HG02588 (cell line): Measurements from ENCODE around the gene PRSS53.

ENCODE experiments used
- ATAC-seq: cut with Tn5 transposase; IDR thresholded peaks from one replicate; pipeline ENCODE4 v1.9.1; 2021; ENCODE audit warnings: mild to moderate bottlenecking, moderate library complexity; ENCODE audit not compliant: unreplicated experiment

PRSS53 gene

DNA sequence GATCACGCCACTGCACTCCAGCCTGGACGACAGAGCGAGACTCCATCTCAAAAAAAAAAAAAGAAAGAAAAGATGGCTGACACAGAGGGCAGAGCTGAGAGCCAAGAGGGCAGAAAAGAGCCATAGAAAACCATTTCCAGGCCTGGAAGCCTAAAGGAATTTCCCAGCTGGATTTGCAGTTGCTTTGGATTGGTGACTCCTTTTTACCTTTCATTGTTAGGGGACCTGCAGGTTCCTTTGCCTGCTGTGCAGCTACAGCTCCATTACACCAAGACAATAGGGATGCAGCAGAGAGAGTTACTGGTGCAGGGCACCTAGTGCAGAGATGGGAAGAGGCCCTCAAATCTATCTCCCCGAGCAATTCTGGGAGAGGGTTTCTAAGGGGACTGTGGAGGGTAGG is 33.1 kb downstream of the PRSS53 start:
- ATAC-seq, result no peak

DNA sequence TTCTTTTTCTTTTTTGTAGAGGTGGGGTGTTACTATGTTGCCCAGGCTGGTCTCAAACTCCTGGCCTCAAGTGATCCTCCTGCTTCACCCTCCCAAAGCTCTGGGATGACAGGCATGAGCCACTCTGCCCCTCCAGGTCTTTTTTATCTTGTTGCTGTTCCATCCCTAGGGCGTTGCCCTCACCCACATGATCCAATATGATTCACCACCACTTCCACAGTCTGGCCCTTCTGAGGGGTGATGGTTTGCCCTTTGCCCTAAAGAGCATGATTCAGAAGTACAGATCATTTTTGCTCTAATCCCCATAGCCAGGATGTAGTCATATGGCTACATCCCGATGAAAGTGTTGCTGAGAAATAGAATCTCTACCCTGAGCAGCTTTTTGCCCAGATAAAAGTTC is 36.6 kb downstream of the PRSS53 start:
- no peak for ATAC-seq

DNA sequence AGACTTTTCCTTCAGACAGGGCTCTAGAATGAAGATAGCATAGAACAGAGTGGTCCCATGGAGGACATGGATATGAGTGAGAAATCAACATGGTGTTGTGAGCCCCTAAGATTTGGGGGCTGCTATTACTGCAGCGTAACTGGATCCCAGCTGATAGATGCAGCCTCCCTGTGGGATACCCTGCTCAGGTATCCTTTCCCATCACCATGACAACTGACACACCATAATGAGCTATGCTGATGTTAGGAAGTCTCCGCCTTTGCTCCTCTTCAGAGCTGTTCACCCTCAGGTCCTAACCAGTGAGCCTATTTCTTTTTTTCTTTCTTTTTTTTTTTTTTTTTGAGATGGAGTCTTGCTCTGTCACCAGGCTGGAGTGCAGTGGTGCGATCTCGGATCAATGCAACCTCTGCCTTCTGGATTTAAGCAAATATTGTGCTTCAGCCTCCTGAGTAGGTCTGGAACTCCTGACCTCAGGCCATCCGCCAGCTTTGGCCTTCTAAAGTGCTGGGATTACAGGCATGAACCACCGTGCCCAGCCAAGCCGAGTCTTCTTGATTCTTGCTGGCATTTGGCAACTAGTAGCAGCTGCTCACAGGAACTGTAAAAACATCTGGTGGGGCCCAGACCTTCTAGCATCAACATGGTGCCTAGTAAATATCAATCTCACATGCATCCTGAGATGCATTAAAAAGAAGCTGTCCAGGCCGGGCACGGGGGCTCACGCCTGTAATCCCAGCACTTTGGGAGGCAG is 38.3 kb downstream of the PRSS53 start:
- no peak for ATAC-seq

DNA sequence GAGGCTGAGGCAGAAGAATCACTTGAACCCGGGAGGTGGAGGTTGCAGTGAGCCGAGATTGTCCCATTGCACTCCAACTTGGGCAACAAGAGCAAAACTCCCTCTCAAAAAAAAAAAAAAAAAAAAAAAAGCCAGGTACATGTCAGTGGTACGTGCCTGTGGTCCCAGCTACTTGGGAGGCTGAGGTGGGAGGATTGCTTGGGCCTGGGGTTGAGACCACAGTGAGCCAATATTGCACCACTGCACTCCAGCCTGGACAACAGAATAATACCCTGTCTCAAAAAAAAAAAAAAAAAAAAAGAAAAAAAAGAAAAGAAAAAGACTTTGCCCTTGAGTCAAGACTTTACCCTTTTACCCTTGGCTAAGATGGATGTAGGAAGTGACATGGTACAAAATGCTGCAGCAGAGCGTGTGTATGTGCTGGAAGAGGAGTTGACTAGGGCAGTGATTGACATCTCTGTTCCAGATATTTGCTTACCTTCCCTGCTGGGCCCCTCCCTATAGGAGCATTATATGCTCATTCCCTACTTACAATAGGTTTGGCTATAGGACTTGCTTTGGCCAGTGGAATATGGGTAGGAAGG is 44.8 kb downstream of the PRSS53 start:
- no peak for ATAC-seq

DNA sequence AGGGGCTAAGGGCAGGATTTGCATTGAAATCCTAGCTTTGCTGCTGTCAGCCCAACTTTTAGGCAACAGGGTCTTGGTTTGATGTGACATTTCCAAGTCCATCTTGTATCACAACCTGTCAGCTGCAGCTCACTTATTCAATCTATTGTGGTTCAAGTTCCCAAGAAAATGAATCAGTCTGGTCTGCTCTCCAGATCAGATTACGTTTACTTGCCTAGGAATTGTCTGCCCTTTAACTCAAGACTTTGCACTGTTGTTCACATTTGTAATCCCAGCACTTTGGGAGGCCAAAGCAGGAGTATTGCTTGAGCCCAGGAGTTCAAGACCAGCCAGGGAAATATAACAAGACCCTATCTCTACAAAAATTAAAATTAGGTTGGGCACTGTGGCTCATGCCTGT is 45.4 kb downstream of the PRSS53 start:
- no peak for ATAC-seq

DNA sequence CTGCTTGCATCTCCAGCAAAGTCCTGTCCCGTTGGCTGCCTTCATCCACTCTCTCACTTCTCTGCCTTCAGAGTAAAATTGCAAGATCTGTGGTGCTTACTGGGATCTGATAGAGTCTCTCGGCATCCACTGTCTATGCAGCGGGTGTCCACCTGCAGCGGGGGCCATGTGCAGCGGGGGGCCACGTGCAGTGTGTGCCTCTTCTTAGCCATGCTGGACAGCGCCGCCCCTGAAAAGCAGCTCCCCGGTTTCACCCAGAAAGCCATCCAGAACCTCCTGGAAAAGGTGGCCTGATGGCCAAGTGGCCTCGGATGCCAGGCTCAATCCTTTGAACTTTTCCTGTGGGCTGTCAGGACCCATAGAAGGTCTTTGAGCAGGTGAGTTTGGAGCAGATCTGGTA is 45.9 kb downstream of the PRSS53 start:
- no peak for ATAC-seq

DNA sequence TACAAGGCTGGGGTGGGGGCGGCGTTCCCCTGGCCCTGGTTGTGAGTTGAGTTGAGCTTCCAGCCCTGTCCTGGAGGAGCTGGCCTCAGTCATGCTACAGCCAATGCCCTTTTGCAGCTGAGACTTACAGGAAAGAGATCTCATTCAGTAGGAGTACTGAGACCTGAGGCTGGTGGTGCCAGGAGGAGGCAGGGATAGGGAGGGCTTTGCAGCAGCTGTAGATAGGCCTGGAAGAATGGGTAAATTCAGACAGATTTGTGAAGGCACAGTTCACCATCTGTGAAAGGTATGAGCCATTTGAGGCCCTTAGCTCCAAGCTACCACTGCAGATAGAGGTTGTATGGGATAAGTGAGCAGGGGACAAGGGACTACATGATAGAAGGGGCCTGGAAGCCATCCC is 49.8 kb downstream of the PRSS53 start:
- no peak for ATAC-seq

DNA sequence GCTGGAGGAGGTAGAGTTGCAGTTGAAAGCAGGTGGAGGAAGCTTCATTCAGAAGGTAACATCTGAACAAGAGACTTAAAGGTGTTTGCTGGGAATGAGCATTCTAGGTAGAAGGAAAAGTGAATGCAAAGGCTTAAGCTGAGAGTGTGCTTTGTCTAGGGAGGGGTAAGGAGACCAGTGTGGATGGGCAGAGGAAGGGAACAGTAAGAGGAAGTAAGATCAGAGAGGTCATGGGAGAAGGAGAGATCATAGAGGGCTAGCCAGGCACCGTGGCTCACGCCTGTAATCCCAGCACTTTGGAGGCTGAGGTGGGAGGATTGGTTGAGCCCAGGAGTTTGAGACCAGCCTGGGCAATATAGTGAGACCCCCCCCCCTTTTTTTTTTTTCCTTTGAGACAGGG is 52.1 kb downstream of the PRSS53 start:
- no peak for ATAC-seq

DNA sequence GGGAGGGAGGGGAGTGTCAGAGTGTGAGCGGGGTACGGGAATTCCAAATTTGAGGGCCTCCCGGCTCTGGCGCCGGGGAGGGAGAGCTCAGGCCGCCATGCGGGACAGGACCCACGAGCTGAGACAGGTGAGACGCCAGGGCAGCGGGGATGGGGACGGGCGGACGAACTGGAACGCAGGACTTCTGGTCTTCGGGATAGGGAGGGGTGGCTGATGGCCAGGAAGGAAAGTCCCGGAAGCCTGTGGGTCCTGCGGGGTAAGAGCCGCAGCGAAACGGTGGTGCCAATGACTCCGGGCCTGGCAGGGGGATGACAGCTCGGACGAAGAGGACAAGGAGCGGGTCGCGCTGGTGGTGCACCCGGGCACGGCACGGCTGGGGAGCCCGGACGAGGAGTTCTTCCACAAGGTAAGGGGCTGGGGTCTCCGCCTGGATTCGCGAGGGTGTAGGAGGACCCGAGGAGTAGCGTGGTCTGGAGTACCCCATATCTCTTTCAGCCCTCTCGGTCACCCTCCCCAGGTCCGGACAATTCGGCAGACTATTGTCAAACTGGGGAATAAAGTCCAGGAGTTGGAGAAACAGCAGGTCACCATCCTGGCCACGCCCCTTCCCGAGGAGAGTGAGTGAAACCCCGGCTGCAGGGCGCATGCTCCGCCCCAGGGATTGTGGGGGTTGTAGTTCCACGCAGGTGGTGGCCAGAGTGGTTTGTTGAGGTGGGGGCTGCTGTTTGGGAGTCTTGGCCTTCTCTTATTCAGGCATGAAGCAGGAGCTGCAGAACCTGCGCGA is 54.8 kb downstream of the PRSS53 start:
- peak; percentile 28 for ATAC-seq
